Activated CD4-positive, CD25-positive, alpha-beta regulatory T cell (primary cell): Measurements from ENCODE around the gene CYBC1.
"Not testable (repeated sequence)": the region's sequence is repeated elsewhere in the genome, so short reads cannot be mapped to it uniquely, and the experiment has no call there.

Experiments used
- DNase-seq, 4 experiments: peaks; one replicate each; lab custom pipeline; 2025; lab: John Stamatoyannopoulos, UW

Gene CYBC1

GRCh38 chr17:82434216-82434565 is 16.4 kb downstream of the CYBC1 start:
- DNase-seq, result peak in 1 of 4 experiments; percentile 32

- no peak for DNase-seq
Measured at GRCh38 chr17:82433560-82434215, 16.9 kb downstream of the CYBC1 start.

- DNase-seq, result no peak
Measured at GRCh38 chr17:82432017-82432416, 18.5 kb downstream of the CYBC1 start.

GRCh38 chr17:82429824-82430223 is 20.7 kb downstream of the CYBC1 start:
- DNase-seq, result no peak

- DNase-seq, result no peak
Measured at GRCh38 chr17:82428546-82428945, 22.0 kb downstream of the CYBC1 start.

- DNase-seq, result no peak
Measured at GRCh38 chr17:82424863-82425159, 25.7 kb downstream of the CYBC1 start.

- peak in 1 of 4 experiments; percentile 19 for DNase-seq
Measured at GRCh38 chr17:82424001-82424862, 26.3 kb downstream of the CYBC1 start.

- DNase-seq, result no peak
Measured at GRCh38 chr17:82419540-82419939, 31.0 kb downstream of the CYBC1 start.

GRCh38 chr17:82418001-82418986 is 32.3 kb downstream of the CYBC1 start, which contains the start of the genes HEXD and OGFOD3:
Gene HEXD, plus strand, starts transcription at chr17:82418347. Its CDS starts 1,453 bp downstream, at chr17:82419800.
Gene OGFOD3, minus strand, starts transcription at chr17:82418586. Its CDS starts 101 bp downstream, at chr17:82418485.
- peak; percentile 71 to 80 (median 76) for DNase-seq

GRCh38 chr17:82416771-82417170 is 33.8 kb downstream of the CYBC1 start:
- DNase-seq, result no peak

GRCh38 chr17:82416264-82416663 is 34.3 kb downstream of the CYBC1 start:
- no peak for DNase-seq

- no peak for DNase-seq
Measured at GRCh38 chr17:82415786-82416185, 34.8 kb downstream of the CYBC1 start.

- no peak for DNase-seq
Measured at GRCh38 chr17:82415336-82415735, 35.2 kb downstream of the CYBC1 start.

GRCh38 chr17:82414548-82415281 is 35.8 kb downstream of the CYBC1 start:
- DNase-seq, result peak; percentile 43 to 63 (median 48)

- DNase-seq, result no peak
Measured at GRCh38 chr17:82412535-82413520, 37.7 kb downstream of the CYBC1 start.

GRCh38 chr17:82412081-82412480 is 38.5 kb downstream of the CYBC1 start:
- DNase-seq, result not testable (repeated sequence)

GRCh38 chr17:82411396-82412053 is 39.0 kb downstream of the CYBC1 start:
- no peak for DNase-seq

- DNase-seq, result no peak
Measured at GRCh38 chr17:82410014-82410716, 40.4 kb downstream of the CYBC1 start.

GRCh38 chr17:82408938-82409318 is 41.6 kb downstream of the CYBC1 start:
- DNase-seq, result no peak
